ENCODE measurements around the gene ATP8B4.

ATP8B4 gene

GRCh38 chr15:50066666-50067065 lies 52.4 kb downstream of the ATP8B4 start:
- H3K4me3 ChIP-seq (ENCODE audit: control insufficient read depth, low read depth, low read length), result no peak overlapping the region
- TF ChIP-seq CTCF (conservative IDR thresholded peaks at IDR 0.05; ENCODE audit: control insufficient read depth, insufficient read depth, low read depth, low read length), result no peak
- DNase-seq (ENCODE audit: low read depth), result no peak

GRCh38 chr15:50066202-50066601 lies 52.8 kb downstream of the ATP8B4 start:
- no peak for TF ChIP-seq CTCF (conservative IDR thresholded peaks at IDR 0.05; ENCODE audit: control insufficient read depth, insufficient read depth, low read depth, low read length)
- H3K4me3 ChIP-seq (ENCODE audit: control insufficient read depth, low read depth, low read length), result no peak overlapping the region
- DNase-seq (ENCODE audit: low read depth), result peak; percentile 81

GRCh38 chr15:50065279-50065678 lies 53.8 kb downstream of the ATP8B4 start:
- no peak for TF ChIP-seq CTCF (conservative IDR thresholded peaks at IDR 0.05; ENCODE audit: control insufficient read depth, insufficient read depth, low read depth, low read length)
- DNase-seq (ENCODE audit: low read depth), result peak; percentile 70
- no peak overlapping the region for H3K4me3 ChIP-seq (ENCODE audit: control insufficient read depth, low read depth, low read length)

- H3K4me3 ChIP-seq (ENCODE audit: control insufficient read depth, low read depth, low read length), result no peak overlapping the region
- DNase-seq (ENCODE audit: low read depth), result no peak
- TF ChIP-seq CTCF (conservative IDR thresholded peaks at IDR 0.05; ENCODE audit: control insufficient read depth, insufficient read depth, low read depth, low read length), result no peak
These were observed 54.4 kb downstream of the ATP8B4 start for GRCh38 chr15:50064673-50065072.

GRCh38 chr15:50063226-50063625 lies 55.8 kb downstream of the ATP8B4 start:
- no peak for DNase-seq (ENCODE audit: low read depth)

GRCh38 chr15:50061503-50061902 lies 57.5 kb downstream of the ATP8B4 start:
- no peak overlapping the region for H3K4me3 ChIP-seq (ENCODE audit: control insufficient read depth, low read depth, low read length)
- TF ChIP-seq CTCF (conservative IDR thresholded peaks at IDR 0.05; ENCODE audit: control insufficient read depth, insufficient read depth, low read depth, low read length), result no peak
- DNase-seq (ENCODE audit: low read depth), result no peak

More at GRCh38 chr15:50063226-50063625, 55.8 kb downstream of the ATP8B4 start:
- no peak for TF ChIP-seq CTCF (conservative IDR thresholded peaks at IDR 0.05; ENCODE audit: control insufficient read depth, insufficient read depth, low read depth, low read length)
- no peak overlapping the region for H3K4me3 ChIP-seq (ENCODE audit: control insufficient read depth, low read depth, low read length)

- H3K4me3 ChIP-seq (ENCODE audit: control insufficient read depth, low read depth, low read length), result no peak overlapping the region
- TF ChIP-seq CTCF (conservative IDR thresholded peaks at IDR 0.05; ENCODE audit: control insufficient read depth, insufficient read depth, low read depth, low read length), result no peak
- DNase-seq (ENCODE audit: low read depth), result no peak
These were observed 59.1 kb downstream of the ATP8B4 start for GRCh38 chr15:50059883-50060282.

All from fibroblast of mammary gland (primary cell).